Left kidney (tissue), 2 donors: ENCODE data around the gene KBTBD3. TPM values are rescaled to one million over a fixed set of nuclear protein-coding genes. Genes with fewer than 3 reads are reported as not detected.
"Not testable (repeated sequence)": the region's sequence is repeated elsewhere in the genome, so short reads cannot be mapped to it uniquely, and the experiment has no call there.

Experiments used
- DNase-seq: peaks from one replicate; pipeline ENCODE4 v3.0.0-alpha.2; 2013
- polyA plus RNA-seq: library from polyadenylated mRNA; unstranded; fragments of 120-200 nt; gene quantifications from one replicate; pipeline ENCODE4 v1.2.1, GENCODE V29; 2013; ENCODE audit not compliant: insufficient read length

The KBTBD3 gene
- polyA plus RNA-seq, 1 donor, result 11.2 TPM

DNA sequence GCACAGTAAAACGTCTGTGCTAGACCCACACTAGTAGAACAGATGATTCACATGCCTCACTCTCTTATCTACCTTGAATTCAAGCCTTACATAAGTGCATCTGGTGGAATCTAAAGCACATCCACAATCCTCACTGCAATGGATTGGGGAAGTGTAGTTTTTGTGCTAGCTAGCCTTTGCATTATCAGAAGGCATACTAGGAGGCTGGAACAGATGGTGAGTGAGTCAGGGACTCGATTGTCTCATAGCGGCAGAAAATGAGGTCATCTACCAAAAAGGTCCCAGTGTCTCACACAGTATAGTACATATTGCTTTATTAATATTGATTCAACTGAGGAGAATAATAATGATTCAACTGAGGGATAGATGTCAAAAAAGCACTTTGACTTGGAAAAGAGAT is 64.4 kb downstream of the KBTBD3 start:
- DNase-seq, result no peak

DNA sequence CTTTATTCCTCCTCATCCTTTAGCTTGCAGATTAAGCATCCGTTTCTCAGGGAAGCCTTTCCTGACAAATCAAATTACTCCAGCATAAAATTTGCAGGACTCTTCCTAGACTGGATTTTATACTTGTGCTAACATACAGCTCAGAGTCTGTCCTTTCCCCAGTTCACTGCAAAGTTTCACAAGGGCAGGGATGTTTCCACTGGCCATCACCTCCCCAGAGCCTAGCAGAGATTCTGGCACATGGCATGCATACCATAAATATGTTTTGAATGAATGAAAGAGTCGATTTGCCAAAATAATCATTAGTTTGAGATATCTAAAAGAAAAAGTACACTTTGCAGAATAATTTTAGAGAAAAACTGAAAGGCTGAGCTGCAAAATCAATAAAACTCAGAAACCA is 65.7 kb downstream of the KBTBD3 start:
- no peak for DNase-seq

DNA sequence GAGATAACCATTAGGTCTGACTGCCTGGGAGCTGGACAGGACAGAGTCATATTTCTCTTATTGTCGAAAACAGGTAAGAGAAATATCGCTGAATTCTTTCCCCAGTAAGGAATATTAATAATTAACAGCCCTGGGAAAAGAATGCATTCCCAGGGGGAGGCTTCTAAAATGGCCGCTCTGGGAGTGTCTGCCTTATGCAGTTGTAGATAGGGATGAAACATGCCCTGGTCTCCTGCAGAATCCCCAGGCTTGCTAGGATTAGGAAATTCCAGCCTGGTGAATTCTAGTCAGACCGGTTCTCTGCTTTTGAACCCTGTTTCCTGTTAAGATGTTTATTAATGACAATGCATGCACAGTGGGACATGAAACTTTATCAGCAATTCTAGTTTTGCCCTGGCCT is 74.1 kb downstream of the KBTBD3 start:
- DNase-seq, result not testable (repeated sequence)

- no peak for DNase-seq
Measured at GRCh38 chr11:106001304-106002012, 75.7 kb downstream of the KBTBD3 start.

Other genes starting within 250 kb of the KBTBD3 start
- 37.7 TPM for gene MSANTD4, start 55.1 kb downstream of the KBTBD3 start, polyA plus RNA-seq
- 92.5 TPM for gene AASDHPPT, start 315 bp upstream of the KBTBD3 start, polyA plus RNA-seq